GM21515 (cell line): Measurements from ENCODE around the gene ABCA10.
A peak's percentile ranks its signal among the peaks of the same experiment; 100 is the strongest.
"Not testable (repeated sequence)": the region's sequence is repeated elsewhere in the genome, so short reads cannot be mapped to it uniquely, and the experiment has no call there.

Source experiments
- ATAC-seq: cut with Tn5 transposase; IDR thresholded peaks from one replicate; pipeline ENCODE4 v1.9.1; 2021; ENCODE audit not compliant: unreplicated experiment

Gene ABCA10

DNA sequence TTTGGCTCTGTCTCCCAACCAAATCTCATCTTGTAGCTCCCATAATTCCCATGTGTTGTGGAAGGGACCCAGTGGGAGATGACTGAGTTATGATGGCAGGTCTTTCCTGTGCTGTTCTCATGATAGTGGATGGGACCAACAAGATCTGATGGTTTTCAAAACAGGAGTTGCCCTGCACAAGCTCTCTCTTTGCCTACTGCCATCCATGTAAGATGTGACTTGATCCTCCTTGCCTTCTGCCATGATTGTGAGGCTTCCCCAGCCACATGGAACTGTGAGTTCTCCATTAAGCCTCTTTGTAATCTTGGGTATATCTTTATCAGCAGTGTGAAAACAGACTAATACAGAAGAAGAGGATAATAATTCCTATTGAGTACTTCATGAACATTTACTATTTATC, 60.0 kb downstream of the ABCA10 start:
- ATAC-seq: not testable (repeated sequence)

- no peak for ATAC-seq
These were observed 61.7 kb downstream of the ABCA10 start for GRCh38 chr17:69166957-69167356.

DNA sequence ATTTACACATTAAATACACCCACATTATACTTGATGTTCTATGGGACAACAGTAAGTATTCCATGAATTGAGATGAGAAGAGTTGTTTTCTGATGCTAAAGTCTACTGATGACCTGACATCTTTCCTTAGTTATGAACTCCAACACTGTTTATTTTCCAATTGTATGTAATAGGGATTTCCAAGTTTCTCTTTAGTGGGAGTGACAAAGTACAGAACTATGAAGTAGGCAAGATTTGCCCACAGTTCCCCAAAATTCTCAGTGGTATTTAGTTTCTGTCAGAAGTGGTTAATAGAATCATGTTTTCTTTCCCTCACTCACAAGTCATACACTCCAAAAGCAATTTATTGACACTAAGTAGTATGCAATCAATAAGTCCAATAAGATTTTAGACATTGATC, 64.4 kb downstream of the ABCA10 start:
- no peak for ATAC-seq

DNA sequence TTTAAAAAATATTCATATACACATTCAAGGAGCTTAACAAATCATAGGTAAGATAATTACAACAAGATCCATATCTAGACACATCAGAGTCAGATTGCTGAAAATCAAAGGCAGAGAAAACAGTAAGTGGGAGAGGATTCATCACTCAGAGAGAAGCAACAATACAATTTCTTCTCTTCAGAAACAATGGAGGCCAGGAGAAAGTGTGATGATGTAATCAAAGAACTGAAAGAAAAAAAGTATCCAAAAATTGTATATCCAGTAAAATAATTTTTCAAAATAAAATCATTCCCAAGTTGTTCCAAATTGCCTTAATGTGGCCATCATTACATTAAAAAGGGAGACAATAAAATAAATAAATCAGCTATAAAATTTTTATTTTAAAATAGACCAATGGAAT, 69.2 kb downstream of the ABCA10 start:
- no peak for ATAC-seq

GRCh38 chr17:69154267-69154666, 74.4 kb downstream of the ABCA10 start:
- ATAC-seq: no peak

DNA sequence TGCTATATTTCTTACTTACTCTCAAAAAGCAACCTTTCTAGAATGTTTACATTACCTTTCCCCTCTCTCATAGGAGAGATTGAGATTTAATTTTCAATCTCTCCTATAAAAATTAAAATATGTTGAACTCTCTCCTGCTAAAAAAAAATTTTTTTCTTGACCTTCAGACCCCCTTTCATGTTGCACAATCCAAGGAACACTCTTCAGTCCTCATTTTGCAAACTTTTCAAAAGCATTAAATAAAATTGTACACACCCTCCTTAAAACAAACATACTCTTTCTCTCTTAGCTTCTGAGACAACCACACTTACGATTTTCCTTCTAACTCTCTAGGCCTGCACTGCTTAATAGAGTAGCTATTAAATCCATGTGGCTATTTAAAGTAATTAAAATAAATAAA, 78.3 kb downstream of the ABCA10 start:
- ATAC-seq: no peak

- ATAC-seq: no peak
These were observed 81.2 kb downstream of the ABCA10 start for GRCh38 chr17:69147460-69147859.

- no peak for ATAC-seq
These were observed 84.0 kb downstream of the ABCA10 start for GRCh38 chr17:69144331-69145255.

DNA sequence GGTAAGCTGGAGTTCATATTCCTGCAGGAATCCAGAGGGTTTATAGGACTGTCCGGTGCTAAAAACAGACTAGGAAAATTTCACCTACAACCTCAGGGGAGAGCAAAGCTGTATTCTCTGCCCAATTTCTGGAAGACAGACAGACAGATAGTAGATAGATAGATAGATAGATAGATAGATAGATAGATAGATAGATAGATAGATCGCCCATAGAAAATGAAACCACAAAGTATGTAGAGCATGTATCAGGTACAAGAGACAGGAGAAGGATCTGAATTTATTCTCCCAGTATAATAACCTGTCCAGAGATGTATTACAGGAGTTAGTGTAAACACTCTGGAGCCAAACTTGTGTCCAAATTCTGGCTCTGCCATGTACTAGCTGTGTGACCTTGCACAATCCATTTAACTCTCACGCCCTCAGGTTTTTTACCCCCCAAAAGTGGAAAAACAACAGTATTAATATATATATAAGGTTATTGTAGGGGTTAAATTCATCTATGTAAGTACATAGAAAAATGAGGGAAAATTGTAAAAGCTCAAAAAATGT, 84.9 kb downstream of the ABCA10 start:
- ATAC-seq: no peak

GRCh38 chr17:69143151-69143550, 85.5 kb downstream of the ABCA10 start:
- no peak for ATAC-seq

- ATAC-seq: no peak
These were observed 86.3 kb downstream of the ABCA10 start for GRCh38 chr17:69142175-69142802.

DNA sequence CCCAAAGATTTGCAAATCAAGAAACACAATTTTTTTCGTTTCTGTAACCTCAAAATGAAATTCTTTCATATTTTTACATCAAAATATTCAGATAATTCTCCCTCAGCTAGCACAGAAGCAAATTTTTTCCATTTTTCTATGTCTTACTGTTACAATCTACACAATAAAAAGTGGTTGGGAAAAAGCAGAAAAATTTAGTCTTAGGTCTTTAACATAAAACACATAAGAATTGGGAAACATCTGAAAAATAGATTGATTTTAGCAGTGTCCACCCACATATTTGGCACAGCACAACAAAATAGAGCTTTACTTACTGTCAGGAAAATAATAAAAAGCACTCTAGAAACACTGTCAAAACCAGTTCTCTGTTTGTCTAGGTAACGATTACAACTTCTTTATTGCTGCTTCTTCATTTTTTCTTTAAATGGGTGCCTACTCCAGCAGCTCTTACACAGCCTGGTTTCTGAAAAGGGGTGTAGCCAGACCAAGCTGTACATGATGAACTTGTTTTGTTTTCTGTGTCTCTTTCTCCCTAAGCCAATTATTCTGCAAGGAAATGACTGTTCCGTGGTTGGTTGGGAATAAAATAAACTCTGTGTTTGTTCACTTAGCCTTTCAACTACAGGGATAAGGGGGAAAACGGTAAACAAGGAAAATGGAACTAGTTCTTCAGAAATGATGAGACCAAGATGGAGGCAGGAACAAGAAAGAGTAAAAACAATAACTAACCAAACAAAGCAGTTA, 87.0 kb downstream of the ABCA10 start, which contains the start of gene ABCA6:
ABCA6 (minus strand) TSS at position 465 of the 744 bp plus-strand sequence. CDS start 1,192 bp downstream, outside the sequence.
- no peak for ATAC-seq

GRCh38 chr17:69134112-69134511, 94.5 kb downstream of the ABCA10 start:
- no peak for ATAC-seq

DNA sequence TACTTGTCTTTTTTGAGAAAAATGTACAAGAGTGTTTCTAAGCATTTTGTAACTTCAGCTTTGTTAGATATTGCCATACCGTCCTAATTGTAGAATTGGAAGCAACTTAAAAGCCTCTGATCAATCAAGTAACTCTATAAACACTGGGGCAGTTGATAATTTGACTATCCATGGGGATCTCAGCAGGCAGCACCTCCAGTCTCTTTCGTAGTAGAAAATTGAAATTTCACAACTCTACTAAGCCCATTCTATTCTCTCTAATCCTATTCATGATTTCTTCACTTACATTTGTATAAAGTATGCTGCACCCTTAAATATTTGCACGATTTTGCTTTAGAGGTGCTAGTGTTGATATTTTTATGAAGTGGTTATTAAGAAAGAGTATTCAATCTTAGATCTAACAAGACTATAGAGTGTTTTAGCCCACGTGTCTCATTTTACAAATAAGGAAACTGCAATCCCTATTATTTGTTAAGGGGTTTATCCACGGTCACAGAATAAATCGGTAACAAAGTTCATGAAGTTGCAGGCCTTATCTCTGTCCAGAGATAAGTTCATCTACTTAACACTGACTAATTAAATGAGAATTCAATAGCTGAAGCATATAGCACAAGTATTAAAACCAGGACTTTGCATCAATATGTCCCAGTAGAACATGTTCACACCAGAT, 97.9 kb downstream of the ABCA10 start:
- ATAC-seq: no peak

DNA sequence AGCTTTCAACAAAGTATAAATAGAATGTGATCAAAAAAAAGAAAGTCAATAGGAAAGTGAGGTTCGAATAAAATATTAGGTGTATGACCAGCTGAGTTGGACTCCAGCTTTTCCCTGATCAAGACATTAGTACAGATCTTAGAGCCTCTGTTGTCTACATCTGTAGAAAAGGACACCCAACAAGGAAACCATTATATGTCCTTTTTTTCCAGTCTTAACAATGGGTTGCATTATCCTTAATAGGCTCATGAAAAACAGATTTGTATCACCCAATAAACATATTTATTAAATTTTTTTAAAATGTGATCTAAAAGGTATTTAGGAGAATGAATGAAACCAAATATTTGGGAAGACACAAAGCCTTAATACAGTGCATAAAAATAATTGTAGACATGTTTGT, 105.0 kb downstream of the ABCA10 start:
- ATAC-seq: no peak

DNA sequence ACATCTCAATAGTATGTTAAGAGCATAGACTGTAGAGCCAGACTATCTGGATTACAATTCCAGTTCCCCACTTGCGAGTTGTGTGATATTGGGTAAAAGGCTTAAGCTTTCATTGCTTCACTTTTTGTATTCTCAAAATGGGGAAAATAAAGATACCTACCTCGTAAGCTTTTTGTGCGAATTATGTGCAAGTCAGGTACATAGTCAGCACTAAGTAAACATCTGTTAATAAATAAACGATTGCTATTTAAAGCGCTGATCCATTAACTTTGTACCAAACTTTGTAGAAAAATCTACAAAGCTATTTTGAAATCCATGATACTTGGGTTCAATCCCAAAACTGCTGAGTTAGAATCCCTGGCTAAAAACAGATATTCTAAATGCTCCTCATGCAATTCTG, 106.6 kb downstream of the ABCA10 start:
- ATAC-seq: no peak

DNA sequence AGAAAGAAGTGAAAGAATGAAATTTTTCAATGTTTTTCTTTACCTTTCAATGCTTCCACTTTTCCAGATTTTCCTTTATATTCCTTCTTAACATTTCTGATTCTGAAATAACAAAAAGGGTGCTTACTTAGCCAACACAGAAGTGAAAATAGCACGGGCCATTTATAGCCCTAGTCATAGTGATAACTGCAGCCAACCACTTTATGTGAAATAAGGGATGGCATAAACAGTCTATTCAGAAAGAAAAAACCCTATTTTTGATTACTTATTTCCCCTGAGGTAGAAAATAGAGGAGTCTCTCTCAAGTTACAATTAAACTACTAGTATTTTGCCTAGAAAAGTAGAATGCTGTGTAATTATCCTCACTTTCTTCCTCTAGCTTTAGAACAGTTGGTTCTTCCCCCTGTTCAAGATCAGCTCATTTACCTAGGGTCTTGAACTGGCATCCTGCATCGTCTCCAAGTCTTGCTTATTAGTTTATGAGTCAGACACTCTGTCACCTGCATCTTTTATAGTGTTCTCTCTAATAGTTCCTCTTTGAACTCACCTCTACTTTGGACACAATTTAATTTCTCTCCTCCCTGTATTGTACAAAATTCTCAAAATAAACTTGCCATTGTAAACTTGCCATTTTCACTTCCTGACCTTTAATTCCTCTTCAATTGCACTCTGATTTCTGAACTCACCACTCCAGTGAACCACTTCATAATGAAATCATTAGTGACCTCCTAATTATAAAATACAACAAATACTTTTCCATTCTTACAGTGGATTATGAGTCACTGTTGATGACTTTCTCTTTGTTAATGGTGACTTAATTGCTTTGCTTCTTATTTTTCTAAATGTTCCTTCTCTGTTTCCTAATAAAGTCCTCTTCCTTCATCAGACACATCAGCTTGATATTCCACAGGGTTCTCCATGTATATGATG, 110.5 kb downstream of the ABCA10 start:
- peak; percentile 45 for ATAC-seq

GRCh38 chr17:69111794-69112193, 116.8 kb downstream of the ABCA10 start:
- ATAC-seq: no peak

- ATAC-seq: no peak
These were observed 122.5 kb downstream of the ABCA10 start for GRCh38 chr17:69105907-69106730.
